DND-41 (cell line): Measurements from ENCODE around the gene RBPJ.

Experiments used
- EZH2 ChIP-seq: IDR thresholded peaks from 3 replicates; pipeline ENCODE4 v1.6.1; 2012; ENCODE audit warnings: borderline replicate concordance, low read depth, mild to moderate bottlenecking, moderate library complexity, low read length, inconsistent platforms; ENCODE audit not compliant: severe bottlenecking
- TF ChIP-seq, protein P1 (sequence below): IDR thresholded peaks from 2 replicates; pipeline ENCODE4 v1.5.1; 2012; ENCODE audit warnings: borderline replicate concordance, low read length, moderate library complexity, mild to moderate bottlenecking; ENCODE audit not compliant: poor library complexity, severe bottlenecking; ENCODE audit errors: extremely low read depth

- TF ChIP-seq, protein P1, sequence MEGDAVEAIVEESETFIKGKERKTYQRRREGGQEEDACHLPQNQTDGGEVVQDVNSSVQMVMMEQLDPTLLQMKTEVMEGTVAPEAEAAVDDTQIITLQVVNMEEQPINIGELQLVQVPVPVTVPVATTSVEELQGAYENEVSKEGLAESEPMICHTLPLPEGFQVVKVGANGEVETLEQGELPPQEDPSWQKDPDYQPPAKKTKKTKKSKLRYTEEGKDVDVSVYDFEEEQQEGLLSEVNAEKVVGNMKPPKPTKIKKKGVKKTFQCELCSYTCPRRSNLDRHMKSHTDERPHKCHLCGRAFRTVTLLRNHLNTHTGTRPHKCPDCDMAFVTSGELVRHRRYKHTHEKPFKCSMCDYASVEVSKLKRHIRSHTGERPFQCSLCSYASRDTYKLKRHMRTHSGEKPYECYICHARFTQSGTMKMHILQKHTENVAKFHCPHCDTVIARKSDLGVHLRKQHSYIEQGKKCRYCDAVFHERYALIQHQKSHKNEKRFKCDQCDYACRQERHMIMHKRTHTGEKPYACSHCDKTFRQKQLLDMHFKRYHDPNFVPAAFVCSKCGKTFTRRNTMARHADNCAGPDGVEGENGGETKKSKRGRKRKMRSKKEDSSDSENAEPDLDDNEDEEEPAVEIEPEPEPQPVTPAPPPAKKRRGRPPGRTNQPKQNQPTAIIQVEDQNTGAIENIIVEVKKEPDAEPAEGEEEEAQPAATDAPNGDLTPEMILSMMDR, result no peak
- no peak for TF ChIP-seq EZH2
Observed at GRCh38 chr4:26354491-26354890, 33.7 kb downstream of the RBPJ start.
